Ureter (tissue), 1 donor: Measurements from ENCODE around the gene SGF29. TPM values are rescaled to one million over a fixed set of nuclear protein-coding genes. Genes with fewer than 3 reads are reported as not detected.
"Not testable (repeated sequence)": the region's sequence is repeated elsewhere in the genome, so short reads cannot be mapped to it uniquely, and the experiment has no call there.

Experiments used
- DNase-seq: peaks from one replicate; pipeline ENCODE4 v3.0.0-alpha.2; 2020; ENCODE audit warnings: low spot score
- total RNA-seq: library from RNA; stranded (reverse); gene quantifications from one replicate; pipeline ENCODE4 v1.2.4, GENCODE V29; 2023
- donor health status: DM: yes; HTN: yes; CAD: no.

SGF29 gene
- total RNA-seq, 1 donor from 2014 or later: 38.3 TPM

DNA sequence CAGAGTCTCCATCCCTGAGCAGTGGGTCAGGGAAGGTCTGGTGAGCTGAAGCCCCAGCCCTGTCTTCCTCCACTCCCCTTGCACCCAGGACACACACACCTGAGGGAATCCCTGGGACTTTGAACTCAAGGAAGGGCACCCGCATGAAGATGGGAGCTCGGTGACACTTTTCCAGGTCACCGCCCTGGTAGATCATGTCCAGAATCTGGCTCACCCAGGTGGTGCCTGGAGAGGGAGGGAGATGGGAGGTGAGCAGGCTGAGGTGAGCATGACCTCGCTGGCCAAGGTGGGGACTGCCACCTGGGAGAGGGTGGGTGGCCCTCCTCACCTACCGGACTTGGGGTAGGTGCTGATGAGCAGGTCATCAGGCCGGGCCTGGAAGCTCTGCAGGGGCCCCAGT, 41.7 kb downstream of the SGF29 start:
- not testable (repeated sequence) for DNase-seq

DNA sequence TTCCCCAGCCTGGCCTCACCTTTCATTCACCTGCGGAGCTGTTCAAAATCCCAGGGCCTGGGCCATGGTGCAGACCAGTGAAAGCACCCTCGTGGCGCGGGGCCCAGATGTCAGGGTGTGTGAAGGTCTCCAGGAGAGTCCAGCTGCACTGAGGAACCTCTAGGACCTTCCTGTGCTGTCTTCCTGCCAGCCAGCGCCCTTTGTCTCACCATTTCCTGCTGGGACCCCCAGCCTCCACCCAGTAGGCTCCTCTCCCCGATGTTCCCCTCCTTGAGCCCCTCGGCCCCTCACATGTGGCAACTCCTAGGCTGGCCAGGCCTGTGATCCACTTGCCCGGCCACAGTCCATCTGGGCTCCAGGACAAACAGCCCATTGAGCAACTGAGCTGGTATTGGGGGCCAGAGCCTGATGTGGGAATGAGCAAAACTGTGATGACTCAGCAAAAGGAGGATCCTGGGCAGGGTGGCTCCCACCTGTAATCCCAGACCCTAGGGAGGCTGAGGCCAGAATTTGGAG, 42.5 kb downstream of the SGF29 start:
- no peak for DNase-seq

DNA sequence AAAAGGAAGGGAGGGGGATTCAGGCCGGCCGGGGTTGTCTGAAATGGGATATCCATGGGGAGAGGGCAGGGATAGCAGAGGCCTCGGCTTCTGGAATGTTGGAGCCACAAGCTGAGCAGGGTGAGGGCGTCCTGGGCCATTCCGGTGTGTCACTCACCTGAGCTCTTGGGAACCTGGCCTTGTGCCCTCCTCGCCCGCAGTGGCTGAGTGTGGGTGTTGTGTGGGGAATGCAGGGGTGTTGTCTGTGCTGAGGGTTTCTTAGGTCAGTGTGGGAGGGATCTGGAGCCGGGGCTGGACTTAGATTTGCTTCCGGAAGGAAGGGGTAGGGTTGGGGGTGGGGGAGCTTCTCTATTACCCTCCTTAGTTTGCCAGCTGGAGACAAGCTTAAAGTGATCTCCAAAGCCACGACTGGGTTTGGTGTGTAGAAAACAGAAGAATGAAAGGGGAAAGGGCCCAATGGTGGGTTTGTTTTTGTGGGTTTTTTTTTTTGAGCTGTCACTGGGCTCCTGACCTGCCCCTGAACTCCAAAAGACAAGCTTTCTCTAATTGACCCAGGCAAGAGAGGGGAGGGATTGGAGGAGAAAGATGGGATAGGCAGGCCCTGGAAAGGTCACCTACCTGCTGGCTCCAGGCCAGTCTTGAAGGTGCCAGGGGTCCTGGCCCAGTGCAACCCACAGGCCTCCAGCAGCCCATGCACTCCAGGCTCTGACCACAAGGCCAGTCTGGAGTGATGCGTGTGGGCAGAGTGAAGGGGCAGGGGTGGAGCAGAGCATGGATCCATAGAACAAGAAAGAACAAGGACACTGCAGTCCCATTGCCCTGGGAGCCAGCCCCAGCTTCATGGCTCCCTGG, 43.3 kb downstream of the SGF29 start, which contains the start of gene SULT1A2:
SULT1A2 (minus strand) TSS at position 211 of the 852 bp plus-strand sequence. CDS start 1,120 bp downstream, outside the sequence.
- peak; percentile 61 for DNase-seq

DNA sequence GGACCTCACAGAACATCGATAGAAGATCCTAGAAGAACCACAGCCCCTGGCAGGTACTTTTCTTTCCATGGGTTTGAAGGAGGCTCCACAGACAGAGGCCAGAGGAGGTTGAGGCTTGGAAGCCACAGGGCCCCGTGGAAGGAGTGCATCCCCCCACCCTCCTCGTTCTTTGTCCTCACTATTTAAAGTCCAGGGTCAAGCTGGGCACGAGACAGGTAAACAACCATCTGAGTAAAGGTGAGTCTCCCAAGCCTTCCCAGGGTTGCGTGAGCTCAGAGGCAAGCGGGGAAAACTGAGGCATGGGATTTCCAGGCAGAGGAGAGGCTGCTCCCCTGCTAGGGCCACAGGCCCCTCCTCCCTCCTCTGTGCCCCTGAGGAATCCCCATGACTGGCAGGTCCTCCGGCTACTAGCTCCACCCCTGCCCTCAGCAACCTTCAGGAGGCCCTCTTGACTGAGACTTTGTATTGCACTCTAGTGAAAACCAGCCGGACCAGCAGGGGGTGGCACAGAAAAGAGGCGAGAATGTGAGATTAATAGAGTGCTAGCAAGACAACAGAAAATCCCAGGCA, 44.1 kb downstream of the SGF29 start:
- DNase-seq: no peak

DNA sequence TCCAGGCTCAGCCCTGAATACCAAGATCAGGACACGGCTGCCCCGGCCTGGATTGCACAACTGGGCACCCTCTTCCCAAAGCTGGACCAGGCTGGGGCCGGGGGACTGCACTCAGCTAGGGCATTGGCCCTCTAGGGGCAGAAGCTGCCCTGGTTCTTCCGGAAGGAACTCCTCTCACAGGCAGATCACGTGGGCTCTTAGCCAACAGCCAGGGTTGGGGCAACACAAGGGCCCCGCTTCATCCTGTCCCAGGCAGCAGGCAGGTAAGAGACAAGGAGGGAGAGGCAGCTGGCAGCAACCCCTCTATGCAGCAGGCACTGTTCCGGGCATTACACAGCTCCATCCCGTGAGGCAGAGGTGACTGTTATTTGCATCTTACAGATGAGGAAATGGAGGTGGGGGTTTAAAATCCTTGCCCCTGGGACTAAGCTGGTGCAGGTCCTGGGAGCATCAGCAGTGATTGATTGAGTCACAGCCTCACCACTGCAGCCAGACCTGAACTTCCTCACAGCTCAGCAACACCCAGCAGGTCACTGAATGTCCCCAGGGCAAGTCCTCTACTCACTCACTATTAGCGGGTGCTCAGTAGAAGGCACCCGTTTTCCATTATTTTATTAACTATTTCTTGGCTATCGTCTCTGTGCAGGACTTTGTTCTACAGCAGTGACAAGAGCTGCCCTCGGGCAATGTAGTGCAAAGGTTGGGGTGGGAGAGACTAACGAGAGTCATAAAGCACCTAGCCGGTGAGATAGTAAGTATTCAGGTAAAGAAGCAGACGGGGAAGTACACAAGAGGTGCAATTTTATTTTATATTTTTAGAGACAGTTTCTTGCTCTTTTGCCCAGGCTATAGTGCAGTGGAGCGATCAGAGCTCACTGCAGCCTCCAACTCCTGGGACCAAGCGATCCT, 45.9 kb downstream of the SGF29 start:
- DNase-seq: not testable (repeated sequence)

DNA sequence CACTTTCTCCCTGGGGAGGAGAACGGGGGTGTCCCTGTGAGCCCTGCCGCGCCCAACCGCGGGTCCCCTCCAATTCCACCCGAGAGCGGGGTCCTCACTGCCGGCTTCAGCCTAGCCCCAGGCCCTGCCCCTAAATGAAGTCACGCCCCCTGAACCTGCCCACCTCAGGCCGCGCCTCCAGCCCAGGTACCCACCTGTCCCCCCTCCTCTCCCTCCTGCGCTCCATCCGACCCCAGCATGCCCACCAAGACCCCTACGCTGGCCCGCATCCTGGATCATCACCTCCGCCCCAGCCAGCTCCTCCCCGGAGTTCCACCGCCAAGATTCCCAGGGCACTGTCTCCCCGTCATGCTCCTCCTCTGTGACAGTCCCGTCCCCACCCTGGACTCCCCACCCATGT, 47.2 kb downstream of the SGF29 start:
- DNase-seq: not testable (repeated sequence)

DNA sequence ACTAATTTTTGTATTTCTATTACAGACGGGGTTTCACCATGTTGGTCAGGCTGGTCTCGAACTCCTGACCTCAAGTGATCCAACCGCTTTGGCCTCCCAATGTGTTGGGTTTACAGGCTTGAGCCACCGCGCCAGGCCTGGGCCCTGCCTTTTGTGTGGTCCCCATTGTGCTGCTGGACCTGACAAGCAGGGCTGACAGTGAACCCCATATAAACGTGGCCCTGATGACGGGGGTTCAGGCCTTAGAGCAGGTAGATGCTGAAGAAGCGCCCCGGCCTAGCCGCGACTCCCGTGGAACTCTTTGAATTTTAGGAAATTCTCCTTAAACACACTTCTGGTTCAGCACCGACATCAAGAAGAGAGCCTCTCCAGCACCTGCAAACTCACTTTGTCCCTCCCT, 47.9 kb downstream of the SGF29 start:
- DNase-seq: not testable (repeated sequence)

DNA sequence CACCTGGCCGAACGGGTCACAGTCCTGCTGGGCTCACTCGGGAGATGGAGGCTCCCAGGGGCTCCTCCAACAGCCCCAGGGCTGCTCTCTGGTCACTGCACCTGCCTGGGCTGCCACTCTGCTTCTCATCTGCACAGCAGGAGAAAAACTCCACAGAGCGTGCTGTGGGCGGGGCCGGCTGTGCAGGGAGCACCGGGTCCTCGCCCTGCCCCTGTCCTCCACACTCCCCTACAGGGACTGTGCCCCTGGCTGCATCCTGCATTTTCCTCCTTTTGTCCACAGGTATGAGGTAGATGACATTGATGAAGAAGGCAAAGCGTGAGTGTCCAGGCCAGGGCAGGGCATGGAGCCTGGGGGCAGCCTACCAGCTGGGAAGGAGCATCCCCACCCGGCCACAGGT, 48.3 kb downstream of the SGF29 start:
- not testable (repeated sequence) for DNase-seq

DNA sequence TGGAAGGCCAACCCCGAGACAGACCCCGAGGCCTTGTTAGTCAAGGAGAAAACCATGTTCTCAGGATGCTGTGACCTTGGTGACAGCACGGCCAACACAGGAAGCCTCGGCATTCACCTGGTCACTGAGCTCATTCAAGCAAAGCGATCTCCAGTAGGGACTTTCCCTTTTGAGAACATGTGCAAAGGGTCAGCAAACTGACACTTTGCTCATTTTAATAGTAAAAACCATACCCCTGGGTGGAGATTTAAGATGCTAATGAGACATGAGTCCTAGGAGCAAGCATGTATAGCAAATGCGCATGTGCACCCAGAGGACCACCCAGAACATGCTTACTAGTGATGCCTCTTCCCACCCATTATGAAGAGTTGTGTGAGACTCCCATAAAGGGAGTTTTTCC, 48.8 kb downstream of the SGF29 start:
- DNase-seq: no peak

DNA sequence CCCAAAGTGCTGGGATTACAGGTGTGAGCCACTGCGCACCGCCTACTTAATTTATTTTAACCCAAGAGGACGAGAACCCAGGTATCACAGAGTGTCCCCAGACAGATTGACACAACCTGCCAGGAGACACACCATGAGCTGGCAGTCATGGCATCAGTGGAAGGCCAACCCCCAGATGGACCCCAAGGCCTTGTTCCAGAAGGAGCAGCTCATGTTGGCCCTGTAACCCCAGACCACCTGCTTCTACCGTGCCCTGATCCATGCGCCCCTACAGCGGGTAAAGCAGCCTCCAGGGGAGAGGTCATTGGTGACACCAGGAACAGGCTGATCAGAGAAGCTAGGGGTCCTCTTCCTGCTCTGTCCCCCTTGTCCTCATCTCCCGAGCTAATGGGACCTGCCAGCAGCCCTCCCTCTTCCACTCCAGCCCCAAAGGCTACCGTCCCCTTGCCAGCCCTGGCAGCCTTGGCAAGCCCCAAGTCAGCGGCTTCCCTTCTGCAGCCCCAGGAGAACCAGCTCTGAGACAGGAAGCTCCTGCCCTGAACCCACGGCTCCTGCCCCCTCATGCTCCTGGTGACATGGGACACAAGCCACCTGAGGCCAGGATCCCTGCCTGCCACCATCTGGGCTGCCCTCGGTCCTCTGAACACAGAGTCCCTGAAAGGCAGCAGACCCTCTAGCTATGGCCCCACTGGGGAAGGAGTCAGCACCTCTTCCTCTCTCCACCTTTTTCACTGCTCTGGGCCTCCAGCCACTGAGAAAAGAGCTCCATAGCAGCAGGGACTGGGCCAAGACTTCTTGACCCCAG, 49.9 kb downstream of the SGF29 start:
- no peak for DNase-seq

DNA sequence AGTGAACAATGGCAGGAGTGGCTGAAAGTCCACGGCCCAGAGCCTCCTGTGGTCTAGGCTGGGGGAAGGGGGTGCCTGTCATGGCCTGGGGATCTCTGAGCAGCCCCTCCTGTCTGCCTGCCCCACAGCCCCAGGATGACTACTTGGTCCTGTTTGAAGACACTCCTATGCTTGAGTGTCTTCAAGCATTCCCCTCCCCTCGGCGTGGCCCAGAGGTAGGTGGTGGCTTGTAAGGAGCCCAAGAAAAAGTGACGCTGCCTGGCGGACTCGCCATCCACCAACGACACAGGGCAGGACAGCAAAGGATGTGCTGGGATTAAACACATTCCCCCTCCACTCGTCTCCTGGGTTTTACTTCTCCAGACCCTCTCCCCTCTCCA, 50.5 kb downstream of the SGF29 start:
- DNase-seq: no peak

DNA sequence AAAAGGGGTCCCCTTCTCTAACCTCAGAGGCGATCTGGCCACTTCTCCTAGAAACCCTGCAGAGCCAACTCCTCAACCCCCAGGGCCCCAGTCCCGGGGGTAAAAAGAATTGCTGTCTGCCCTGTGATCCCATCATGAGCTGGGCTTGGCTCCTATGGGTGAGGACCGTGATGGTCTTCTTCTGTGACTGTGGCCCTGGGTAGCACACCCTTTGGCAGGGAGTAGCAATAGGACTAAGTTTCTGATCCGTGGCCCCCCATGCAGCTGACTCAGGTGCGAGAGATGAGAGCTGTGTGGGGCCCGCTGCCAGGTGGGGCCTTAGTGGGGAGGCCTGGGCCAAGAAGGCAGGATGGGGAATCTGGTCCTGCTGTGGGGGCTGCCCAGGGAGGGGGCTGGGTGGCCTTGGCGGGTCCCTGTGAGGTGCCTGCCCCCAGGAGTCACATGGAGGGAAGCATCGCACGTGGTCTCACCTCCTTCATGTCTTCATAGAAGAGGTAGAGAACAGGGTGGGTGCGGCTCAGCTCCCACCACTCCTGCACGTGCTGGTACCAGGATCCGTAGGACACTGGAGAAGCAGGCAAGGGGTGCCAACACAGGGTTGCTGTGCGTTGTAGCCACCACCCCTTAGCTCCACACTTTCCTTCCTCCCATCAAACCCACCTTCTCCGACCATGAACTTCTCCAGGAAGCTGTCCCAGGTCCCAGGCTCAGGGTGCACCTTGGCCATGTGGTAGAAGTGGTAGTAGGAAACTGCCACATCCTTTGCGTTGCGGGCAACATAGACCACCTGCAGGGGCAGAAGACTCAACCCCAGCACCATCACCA, 52.8 kb downstream of the SGF29 start:
- no peak for DNase-seq

DNA sequence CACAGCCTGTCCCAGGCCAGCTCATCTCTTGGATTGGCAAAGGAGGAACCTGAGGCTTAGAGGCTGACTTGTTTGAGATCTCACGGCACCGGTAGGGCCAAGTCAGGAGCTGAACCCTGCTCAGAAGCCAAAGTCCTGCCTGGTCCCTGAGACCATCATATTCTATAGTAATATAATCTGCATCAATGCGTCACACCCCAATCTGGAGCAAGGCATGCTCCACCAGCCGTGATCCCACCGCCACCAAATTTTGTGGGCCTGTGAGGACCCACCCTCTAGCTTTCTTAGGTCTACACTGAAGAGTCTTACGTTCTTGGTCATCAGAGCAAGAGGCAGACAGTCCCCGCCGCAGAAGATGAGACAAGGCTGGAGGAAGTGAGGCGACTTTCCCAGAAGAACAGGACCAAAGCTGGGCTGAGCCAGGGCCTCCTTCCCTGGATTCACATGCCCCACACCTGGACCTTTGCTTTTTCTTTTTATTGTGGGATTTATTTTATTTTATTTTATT, 53.5 kb downstream of the SGF29 start:
- DNase-seq: no peak

DNA sequence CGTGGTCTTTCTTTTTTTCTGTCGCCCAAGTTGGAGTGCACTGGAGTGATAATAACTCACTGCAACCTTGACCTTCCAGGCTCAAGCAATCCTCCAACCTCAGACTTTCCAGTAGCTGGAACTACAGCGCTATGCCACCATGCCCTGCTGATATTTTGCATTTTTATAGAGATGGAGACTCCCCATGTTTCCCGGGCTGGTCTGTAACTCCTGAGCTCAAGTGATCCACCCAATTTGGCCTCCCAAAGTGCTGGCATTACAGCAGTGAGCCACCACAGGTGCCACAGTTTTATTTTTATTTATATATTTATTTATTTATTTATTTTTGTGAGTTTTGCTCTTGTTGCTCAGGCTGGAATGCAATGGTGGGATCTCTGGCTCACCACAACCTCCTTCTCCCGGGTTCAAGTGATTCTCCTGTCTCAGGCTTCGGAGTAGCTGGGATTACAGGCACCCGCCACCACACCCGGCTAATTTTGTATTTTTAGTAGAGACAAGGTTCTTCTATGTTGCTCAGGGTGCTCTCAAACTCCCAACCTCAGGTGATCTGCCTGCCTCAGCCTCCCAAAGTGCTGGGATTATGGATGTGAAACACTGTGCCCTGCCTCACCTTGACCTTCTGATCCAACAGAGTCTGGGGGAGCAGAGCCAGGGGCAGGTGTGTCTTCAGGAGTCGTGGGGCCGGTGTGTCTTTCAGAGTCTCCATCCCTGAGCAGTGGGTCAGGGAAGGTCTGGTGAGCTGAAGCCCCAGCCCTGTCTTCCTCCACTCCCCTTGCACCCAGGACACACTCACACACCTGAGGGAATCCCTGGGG, 54.2 kb downstream of the SGF29 start:
- DNase-seq: not testable (repeated sequence)

DNA sequence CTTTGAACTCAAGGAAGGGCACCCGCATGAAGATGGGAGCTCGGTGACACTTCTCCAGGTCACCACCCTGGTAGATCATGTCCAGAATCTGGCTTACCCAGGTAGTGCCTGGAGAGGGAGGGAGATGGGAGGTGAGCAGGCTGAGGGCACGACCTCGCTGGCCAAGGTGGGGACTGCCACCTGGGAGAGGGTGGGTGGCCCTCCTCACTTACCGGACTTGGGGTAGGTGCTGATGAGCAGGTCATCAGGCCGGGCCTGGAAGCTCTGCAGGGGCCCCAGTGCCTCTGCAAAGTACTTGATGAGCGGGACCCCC, 54.7 kb downstream of the SGF29 start:
- DNase-seq: not testable (repeated sequence)

DNA sequence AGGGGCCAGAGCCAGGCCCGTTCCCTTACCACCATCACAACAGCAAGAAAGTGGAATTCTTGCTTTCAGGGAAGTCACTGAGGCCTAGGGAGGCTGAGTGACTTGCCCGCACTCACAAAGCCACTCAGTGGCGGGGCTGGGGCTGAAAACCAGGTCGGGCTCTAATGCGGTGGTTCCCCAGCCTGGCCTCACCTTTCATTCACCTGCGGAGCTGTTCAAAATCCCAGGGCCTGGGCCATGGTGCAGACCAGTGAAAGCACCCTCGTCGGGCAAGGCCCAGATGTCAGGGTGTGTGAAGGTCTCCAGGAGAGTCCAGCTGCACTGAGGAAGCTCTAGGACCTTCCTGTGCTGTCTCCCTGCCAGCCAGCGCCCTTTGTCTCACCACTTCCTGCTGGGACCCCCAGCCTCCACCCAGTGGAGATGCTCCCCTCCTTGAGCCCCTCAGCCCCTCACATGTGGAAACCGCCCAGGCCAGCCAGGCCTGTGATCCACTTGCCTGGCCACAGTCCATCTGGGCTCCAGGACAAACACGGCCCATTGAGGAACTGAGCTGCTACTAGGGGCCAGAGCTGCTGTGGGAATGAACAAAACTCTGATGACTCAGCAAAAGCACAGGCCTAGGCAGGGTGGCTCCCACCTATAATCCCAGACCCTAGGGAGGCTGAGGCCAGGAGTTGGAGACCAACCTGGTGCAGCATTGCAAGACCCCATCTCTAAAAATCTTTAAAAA, 55.3 kb downstream of the SGF29 start:
- DNase-seq: peak; percentile 40

DNA sequence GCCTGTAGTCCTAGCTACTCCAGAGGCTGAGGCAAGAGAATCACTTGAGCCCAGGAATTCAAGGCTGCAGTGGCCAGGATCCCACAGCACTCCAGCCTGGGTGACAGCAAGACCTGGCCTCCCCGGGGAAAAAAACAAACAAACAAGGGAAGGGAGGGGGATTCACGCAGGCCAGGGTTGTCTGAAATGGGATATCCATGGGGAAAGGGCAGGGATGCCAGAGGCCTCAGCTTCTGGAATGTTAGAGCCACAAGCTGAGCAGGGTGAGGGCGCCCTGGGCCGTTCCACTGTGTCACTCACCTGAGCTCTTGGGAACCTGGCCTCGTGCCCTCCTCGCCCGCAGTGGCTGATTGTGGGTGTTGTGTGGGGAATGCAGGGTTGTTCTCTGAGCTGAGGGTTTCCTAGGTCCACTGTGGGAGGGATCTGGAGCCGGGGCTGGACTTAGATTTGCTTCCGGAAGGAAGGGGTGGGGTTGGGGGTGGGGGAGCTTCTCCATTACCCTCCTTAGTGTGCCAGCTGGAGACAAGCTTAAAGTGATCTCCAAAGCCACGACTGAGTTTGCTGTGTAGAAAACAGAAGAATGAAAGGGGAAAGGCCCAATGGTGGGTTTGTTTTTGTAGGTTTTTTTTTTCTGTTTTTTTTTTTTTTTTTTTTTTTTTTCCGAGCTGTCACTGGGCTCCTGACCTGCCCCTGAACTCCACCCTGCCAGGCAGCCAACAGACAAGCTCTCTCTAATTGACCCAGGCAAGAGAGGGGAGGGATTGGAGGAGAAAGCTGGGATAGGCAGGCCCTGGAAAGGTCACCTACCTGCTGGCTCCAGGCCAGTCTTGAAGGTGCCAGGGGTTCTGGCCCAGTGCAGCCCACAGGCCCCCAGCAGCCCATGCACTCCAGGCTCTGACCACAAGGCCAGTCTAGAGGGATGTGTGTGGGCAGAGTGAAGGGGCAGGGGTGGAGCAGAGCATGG, 56.2 kb downstream of the SGF29 start, which contains the start of gene SULT1A1:
SULT1A1 (minus strand) TSS at position 414 of the 964 bp plus-strand sequence. CDS start 1,189 bp downstream, outside the sequence.
- DNase-seq: peak; percentile 50
